Lung (tissue), 12 donors: Measurements from ENCODE around the gene CADM2. TPM values are rescaled to one million over a fixed set of nuclear protein-coding genes. Genes with fewer than 3 reads are reported as not detected.

ENCODE experiments used
- ATAC-seq: fragments of 200-7000 bp; cut with Tn5 transposase; one replicate; pipeline ENCODE4 v1.9.1; 2020; ENCODE audit warnings: moderate number of reproducible peaks; ENCODE audit not compliant: insufficient read depth, low FRiP score
- DNase-seq, 3 donors: peaks; one replicate each; pipeline ENCODE4 v3.0.0-alpha.2; 2013 to 2017
- H3K27ac ChIP-seq, 2 donors: one replicate each; pipeline ENCODE4 v1.5.1; 2013; ENCODE audit warnings: mild to moderate bottlenecking in 2 of 2, moderate library complexity in 2 of 2, control low read depth in 1 of 2, inconsistent platforms in 1 of 2, low read depth in 1 of 2, low read length in 1 of 2
- H3K27me3 ChIP-seq, 3 donors: one replicate each; pipeline ENCODE4 v1.5.1; 2013; ENCODE audit warnings: low read length in 2 of 3; ENCODE audit not compliant: control insufficient read depth in 3 of 3, insufficient read depth in 3 of 3
- H3K36me3 ChIP-seq, 4 donors: one replicate each; pipeline ENCODE4 v1.5.1; 2013; ENCODE audit warnings: low read length in 4 of 4, mild to moderate bottlenecking in 1 of 4, moderate library complexity in 1 of 4; ENCODE audit not compliant: control insufficient read depth in 4 of 4, insufficient read depth in 4 of 4
- H3K4me1 ChIP-seq, 5 donors: one replicate each; pipeline ENCODE4 v1.5.1; 2013; ENCODE audit warnings: low read length in 5 of 5, mild to moderate bottlenecking in 2 of 5, moderate library complexity in 1 of 5; ENCODE audit not compliant: control insufficient read depth in 5 of 5, insufficient read depth in 5 of 5
- H3K4me3 ChIP-seq: one replicate; pipeline ENCODE4 v1.5.1; 2013; ENCODE audit warnings: mild to moderate bottlenecking, control low read depth, moderate library complexity
- H3K9ac ChIP-seq, 2 donors: one replicate each; pipeline ENCODE4 v1.5.1; 2013; ENCODE audit warnings: low read length in 2 of 2, control low read depth in 1 of 2; ENCODE audit not compliant: insufficient read depth in 1 of 2
- H3K9me3 ChIP-seq, 4 donors: one replicate each; pipeline ENCODE4 v1.5.1; 2013; ENCODE audit warnings: low read length in 3 of 4, mild to moderate bottlenecking in 1 of 4, moderate library complexity in 1 of 4; ENCODE audit not compliant: control insufficient read depth in 4 of 4, insufficient read depth in 3 of 4
- CTCF ChIP-seq: IDR thresholded peaks from 2 replicates; pipeline ENCODE4 v1.5.1; 2012; ENCODE audit warnings: mild to moderate bottlenecking; ENCODE audit errors: control extremely low read depth, extremely low read depth
- WGBS, 2 donors: extraction: QIAGEN DNeasy Blood & Tissue Kit; methylation state at CpG; one replicate each; pipeline ENCODE4 v1.1.7; 2013; 5-methylcytosine and 5-hydroxymethylcytosine counted together
- polyA plus RNA-seq, 2 donors: library from polyadenylated mRNA; stranded (reverse); fragments of 200-250 nt; gene quantifications; one replicate each; pipeline ENCODE4 v1.2.1, GENCODE V29; 2013
- total RNA-seq, 2 donors: library from RNA; depleted of rRNA in 1 of 2; stranded (reverse); fragments of >200 nt in 1 of 2; gene quantifications; one replicate each; pipeline ENCODE4 v1.2.1, GENCODE V29; 2014 to 2021
- donor health status: control.
- donor health status: control.
- donor health status: Bipolar disorder and iron deficiency.
- donor health status: healthy.
- donor health status: DM: yes; HTN: yes; CAD: no.

The CADM2 gene
- total and polyA plus RNA-seq, 4 donors, result 0.14 to 3.3 (median 0.32) TPM

GRCh38 chr3:85254738-85255137 is 295.9 kb downstream of the CADM2 start:
- no peak overlapping the region for H3K27ac ChIP-seq
- H3K4me3 ChIP-seq, result no peak overlapping the region
- no peak for TF ChIP-seq CTCF
- peaks cover 0 to 3% (median 0%) of the 10 kb centered on the region in 4 donors for H3K9me3 ChIP-seq
- ATAC-seq (no peak), DNase-seq (no peak)
- no peak overlapping the region for H3K9ac ChIP-seq
- no peaks in the 10 kb centered on the region for H3K36me3 ChIP-seq
- no peaks in the 10 kb centered on the region for H3K27me3 ChIP-seq
- 76 to 88% methylated on average over 3 of the region's 3 CpGs for WGBS, 2 donors
- H3K4me1 ChIP-seq, result no peaks in the 10 kb centered on the region

GRCh38 chr3:85255949-85256348 is 297.2 kb downstream of the CADM2 start:
- no peak for TF ChIP-seq CTCF
- H3K9me3 ChIP-seq, result peaks cover 0 to 3% (median 0%) of the 10 kb centered on the region in 4 donors
- no peaks in the 10 kb centered on the region for H3K27me3 ChIP-seq
- no peaks in the 10 kb centered on the region for H3K4me1 ChIP-seq
- H3K9ac ChIP-seq, result no peak overlapping the region
- H3K4me3 ChIP-seq, result no peak overlapping the region
- no peaks in the 10 kb centered on the region for H3K36me3 ChIP-seq
- ATAC-seq, result no peak
- 45 to 51% methylated on average over 4 of the region's 4 CpGs for WGBS, 2 donors
- DNase-seq, result no peak
- H3K27ac ChIP-seq, result no peak overlapping the region

- no peak for TF ChIP-seq CTCF
- Histone ChIP-seq H3K27ac (no peak overlapping the region), H3K4me1 (no peaks in the 10 kb centered on the region), H3K4me3 (no peak overlapping the region), H3K36me3 (no peaks in the 10 kb centered on the region), H3K9me3 (peaks cover 0 to 3% (median 0%) of the 10 kb centered on the region in 4 donors), H3K9ac (no peak overlapping the region), H3K27me3 (no peaks in the 10 kb centered on the region)
- DNase-seq, result no peak
- 82 to 92% methylated on average over 5 of the region's 5 CpGs for WGBS, 2 donors
- ATAC-seq, result no peak
These were observed 299.5 kb downstream of the CADM2 start for GRCh38 chr3:85258326-85258725.

- TF ChIP-seq CTCF, result no peak
- Histone ChIP-seq H3K9me3 (peaks cover 0 to 3% (median 0%) of the 10 kb centered on the region in 4 donors), H3K27me3 (no peaks in the 10 kb centered on the region), H3K36me3 (no peaks in the 10 kb centered on the region), H3K4me3 (no peak overlapping the region), H3K4me1 (no peaks in the 10 kb centered on the region), H3K27ac (no peak overlapping the region), H3K9ac (no peak overlapping the region)
- WGBS, 2 donors, result 78 to 81% methylated on average over 2 of the region's 2 CpGs
- DNase-seq, result no peak
- ATAC-seq, result no peak
These were observed 300.0 kb downstream of the CADM2 start for GRCh38 chr3:85258819-85259218.
